T1000 (cell line): ENCODE data around the gene SFTPB.

Experiments
- DNase-seq: peaks from one replicate; lab custom pipeline; 2025; ENCODE audit warnings: mixed read lengths; lab: John Stamatoyannopoulos, UW

The SFTPB gene

DNA sequence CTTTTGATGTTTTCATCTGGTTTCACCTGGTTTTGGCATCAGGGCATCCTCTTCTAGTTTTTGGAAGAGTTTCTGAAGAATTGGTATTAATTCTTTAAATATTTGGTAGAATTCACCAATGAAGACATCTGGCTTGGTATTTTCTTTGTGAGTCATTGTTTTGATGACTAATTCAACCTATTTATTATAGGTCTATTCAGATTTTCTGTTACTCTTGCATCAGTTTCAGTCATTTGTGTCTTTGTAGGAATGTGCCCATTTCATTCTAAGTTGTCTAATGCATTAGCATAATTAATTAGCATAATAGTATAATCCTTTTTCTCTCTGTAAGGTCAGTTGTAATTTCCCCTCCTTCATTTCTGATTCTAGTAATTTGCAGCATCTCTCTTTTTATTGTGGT is 34.2 kb upstream of the SFTPB start:
- no peak for DNase-seq

GRCh38 chr2:85699325-85699724 is 31.3 kb upstream of the SFTPB start:
- no peak for DNase-seq

DNA sequence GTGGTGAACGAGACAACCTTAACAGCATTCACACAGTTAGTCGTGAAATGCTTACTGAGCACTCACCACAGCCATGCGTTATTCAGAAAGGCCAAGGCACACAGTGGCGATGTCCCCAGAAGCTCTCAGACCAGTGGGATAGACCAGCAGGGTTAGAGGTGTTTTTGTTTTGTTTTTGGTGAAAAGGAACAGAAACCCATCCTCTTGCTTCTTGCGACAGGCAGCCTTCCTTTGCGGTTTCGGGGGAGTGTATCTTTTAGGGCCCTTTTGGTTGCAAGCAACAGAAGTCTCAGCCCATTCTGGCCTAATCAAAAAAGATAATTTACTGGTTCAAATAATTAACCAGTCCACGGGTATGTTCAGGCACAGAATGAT is 30.9 kb upstream of the SFTPB start:
- no peak for DNase-seq

GRCh38 chr2:85698184-85698879 is 30.3 kb upstream of the SFTPB start:
- no peak for DNase-seq

GRCh38 chr2:85697716-85698115 is 29.7 kb upstream of the SFTPB start:
- DNase-seq: no peak

DNA sequence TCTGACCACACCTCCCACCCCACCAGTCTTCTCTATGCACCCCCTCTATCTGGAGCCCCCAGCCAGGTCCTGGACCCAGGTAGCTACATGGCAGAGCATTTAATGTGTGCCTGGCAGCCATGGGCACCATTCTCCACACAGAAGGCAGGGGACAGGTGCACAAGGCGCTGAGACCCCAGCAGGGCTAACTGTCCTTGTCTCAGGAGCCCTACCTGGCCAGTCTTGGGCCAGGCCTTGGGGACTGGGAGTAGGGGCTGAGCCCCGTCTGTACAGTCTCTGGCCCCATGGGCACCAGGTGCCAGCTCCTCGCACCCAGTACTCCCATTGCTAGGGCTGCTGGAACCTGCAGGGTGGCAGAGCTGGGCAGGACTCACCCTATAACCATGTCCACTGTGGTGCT is 29.1 kb upstream of the SFTPB start:
- no peak for DNase-seq

GRCh38 chr2:85695691-85696668 is 28.0 kb upstream of the SFTPB start:
- DNase-seq: no peak

- no peak for DNase-seq
These were observed 27.1 kb upstream of the SFTPB start for GRCh38 chr2:85695121-85695520.

- DNase-seq: no peak
These were observed 26.3 kb upstream of the SFTPB start, which contains the start of gene GNLY for GRCh38 chr2:85694052-85695025. GNLY (plus strand) TSS chr2:85694358; CDS start chr2:85694419, 61 bp downstream.

DNA sequence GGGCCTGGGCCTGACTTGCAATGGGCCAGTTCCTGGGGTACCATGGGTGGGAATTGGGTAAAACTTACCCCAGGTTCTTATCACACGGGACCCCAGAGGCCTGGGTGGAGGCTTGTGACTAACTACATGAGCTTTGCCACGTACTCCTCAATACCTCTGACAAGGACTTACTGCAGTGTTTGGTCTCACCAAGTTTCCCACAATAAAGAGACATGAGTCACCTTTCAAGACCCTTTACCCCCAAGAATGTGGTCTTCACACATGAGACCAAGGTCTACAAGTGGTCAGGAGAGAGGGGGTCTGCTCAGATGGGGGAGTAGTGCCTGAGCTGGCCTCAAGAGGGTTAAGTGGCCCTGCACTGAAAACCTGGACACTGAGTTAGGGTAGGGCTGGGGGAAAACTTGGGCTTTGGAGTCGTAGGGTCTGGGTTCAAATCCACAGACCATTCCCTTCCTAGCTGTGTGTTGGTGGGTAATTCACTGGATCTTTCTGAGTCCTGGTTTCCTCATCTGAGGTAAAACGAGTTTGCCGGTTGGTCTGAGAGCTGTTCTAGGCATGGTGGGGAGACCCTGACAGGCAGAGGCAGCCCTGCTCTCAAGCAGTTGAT is 24.1 kb upstream of the SFTPB start:
- DNase-seq: no peak

- no peak for DNase-seq
These were observed 22.9 kb upstream of the SFTPB start for GRCh38 chr2:85690932-85691331.

DNA sequence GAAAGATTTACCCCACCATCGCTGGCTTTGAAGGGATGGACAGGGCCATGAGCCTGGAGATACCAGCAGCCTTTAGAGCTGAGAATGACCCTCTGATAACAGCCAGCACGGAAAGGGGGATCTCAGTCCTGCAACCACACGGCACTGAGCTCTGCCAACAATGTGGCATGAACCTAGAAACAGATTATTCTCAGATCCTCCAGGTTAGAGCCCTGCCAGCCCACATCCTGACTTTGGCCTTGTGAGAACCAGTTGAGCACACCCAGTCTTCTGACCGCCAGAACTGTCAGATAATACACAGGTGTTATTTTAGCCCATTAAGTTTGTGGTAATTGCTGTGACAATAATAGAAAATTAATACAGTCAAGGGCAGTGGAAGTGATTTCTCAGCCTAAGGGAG is 16.8 kb upstream of the SFTPB start:
- DNase-seq: no peak

- DNase-seq: no peak
These were observed 16.4 kb upstream of the SFTPB start for GRCh38 chr2:85684380-85684779.

GRCh38 chr2:85682378-85682777 is 14.4 kb upstream of the SFTPB start:
- DNase-seq: no peak

DNA sequence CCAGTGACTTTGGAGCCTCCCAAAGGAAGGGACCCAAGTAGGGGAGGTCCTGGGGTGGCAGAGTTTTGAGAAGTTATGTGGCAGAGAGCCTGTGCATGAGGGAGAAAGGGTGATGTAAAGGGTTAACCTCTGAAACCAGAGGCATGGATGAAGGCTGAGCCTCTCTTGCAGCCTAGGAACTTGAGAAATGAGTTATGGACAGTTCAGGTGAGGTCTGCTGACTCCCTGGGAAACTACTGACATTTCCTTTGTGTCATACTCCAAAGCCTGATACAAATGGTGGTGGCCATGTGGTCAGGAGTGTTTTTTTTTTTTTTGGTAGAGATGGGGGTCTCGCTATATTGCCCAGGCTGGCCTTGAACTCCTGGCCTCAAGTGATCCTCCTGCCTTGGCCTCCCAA is 13.8 kb upstream of the SFTPB start:
- no peak for DNase-seq

GRCh38 chr2:85681372-85681763 is 13.4 kb upstream of the SFTPB start:
- DNase-seq: no peak

DNA sequence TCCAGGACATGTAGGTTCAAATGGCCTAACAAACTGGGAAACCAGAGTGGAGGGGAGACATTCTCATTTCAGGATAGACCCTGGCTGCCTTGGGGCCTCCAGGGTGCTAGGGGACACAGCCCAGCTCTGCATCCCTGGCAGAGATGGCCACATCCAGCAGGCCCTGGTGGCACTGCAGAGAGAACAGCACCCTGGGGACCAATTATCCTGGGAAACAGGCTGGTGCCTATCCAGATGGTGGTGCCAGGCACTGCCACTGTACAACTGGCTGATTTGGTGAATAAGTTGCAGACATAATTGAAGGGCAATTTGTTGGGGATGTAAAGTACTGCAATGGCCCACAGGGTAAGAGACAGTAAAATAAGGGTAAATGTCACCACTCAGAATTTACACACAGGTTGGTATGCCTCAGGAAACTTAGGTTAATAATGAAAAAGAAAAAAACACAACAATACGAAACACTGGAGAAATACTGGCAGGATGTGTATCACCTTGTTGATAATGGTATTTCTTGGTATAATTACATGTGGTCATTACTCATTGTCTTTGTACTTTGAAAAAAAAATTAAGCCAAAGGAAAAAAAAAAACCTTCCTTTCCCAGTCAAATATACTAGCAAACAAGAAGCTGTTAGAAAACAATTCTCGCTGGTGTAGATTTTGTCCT is 12.8 kb upstream of the SFTPB start:
- no peak for DNase-seq

GRCh38 chr2:85678794-85679672 is 11.0 kb upstream of the SFTPB start:
- DNase-seq: peak; percentile 74

- no peak for DNase-seq
These were observed 10.4 kb upstream of the SFTPB start for GRCh38 chr2:85678377-85678776.
